ENCODE measurements around the gene GNG12. TPM values are rescaled to one million over a fixed set of nuclear protein-coding genes. Genes with fewer than 3 reads are reported as not detected.
"Not testable (repeated sequence)": the region's sequence is repeated elsewhere in the genome, so short reads cannot be mapped to it uniquely, and the experiment has no call there.

Gene GNG12
- polyA plus RNA-seq, 1 donor: 105 TPM

DNA sequence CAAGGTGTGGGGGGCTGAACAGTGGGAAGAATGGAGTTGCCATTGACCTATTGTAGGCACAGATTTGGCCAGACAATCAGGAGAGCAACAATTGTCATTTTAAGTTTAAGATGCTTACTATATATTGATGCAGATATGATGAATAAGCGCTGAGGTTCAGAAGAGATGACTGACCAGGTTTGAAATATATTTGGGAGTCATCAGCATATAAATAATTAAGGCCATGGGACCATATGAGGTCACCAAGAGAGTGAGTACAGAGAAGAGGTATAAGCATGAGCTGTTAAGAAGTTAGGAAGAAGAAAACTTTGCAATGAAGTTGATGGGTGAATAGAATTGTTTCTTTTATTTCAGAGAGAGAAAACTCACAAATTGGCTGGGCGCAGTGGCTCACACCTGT lies 152.8 kb downstream of the GNG12 start:
- no peak for DNase-seq

DNA sequence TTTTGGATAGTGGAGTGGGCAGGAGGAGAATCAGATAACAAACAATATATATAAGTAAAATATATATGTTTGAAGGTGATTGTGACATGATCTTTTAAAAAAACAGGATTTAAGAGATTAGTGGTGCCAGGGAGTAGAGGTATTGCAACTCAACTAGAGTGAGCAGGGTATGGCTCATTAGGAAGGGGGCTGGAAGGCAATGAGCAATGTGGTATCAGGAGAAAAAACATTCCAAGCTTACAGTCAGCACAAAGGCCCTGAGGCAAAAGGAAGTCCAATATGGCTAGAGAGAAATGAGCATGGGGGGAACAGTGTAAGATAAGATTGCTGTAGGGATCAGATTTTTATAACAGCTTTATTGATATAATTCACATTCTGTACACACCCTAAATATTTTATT lies 153.6 kb downstream of the GNG12 start:
- no peak for DNase-seq

DNA sequence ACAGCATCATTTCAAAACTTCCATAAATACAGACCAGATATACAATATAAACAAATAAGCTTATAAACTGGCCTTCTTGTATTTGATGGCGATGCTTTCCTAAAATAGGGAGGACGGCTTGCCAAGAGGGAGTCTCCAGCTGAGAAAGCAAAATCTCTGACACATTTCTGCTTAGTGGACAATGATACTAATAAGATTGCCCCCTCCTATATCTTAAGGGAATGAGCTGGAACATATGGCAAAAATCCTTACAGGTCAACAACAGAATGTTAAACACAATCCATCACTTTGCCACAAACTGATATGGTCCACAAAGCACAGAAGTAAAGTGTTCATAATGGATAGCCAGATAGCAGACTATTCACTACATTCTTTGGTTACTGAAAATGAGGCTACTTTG lies 155.3 kb downstream of the GNG12 start:
- DNase-seq: no peak

DNA sequence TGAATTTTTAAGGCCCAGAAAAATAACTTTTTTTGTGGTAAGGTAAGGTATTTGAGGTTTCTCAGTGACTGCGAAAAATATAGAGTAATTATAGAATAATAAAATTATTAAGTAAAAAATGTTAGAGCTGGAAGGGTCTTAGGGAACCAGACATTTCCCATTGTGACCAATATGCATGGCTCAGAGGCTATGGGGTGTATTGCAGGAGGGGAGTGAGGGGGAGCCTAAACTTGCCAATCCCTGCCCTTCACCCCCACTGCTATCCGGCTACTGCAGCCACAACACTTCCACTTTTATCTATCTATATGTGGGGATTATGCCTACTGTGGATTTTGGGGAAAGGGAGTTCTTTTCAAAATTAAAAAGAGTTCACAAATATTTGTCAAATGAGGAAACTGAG lies 155.9 kb downstream of the GNG12 start:
- no peak for DNase-seq

DNA sequence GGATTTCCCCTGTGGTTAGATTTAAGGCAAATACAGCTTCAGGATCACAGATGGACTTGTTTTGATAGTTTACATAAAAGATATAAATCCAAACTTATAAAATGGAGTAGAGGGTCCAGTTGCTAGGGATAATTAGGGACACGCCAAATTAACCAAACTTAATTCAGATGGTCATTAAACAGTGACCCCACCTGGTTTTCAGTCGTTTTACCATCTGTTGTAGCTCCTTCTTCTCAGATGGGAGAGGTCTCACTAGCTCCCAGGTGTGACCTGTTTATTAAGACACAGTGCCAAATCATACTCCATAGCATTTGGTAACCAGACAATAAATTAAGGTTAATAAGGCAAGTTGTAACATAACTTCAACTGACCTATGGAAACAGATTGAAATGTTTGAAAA lies 156.3 kb downstream of the GNG12 start:
- no peak for DNase-seq

DNA sequence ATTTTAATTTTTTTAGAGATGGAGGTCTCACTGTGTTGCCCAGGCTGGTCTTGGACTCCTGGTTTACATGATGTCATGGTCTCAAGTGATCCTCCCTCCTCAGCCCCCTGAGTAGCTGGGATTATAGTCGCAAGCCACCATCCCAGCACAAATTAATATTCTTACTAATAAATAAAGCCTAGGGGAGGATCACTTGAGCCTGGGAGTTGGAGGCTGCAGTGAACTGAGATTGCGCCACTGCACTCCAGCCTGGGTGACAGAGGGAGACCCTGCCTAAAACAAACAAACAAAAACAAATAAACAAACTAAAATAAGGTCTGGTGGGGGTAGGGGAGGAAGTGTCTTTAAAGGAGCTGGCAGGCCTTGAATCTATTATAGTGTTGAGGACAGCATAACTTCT lies 157.0 kb downstream of the GNG12 start:
- DNase-seq: no peak

DNA sequence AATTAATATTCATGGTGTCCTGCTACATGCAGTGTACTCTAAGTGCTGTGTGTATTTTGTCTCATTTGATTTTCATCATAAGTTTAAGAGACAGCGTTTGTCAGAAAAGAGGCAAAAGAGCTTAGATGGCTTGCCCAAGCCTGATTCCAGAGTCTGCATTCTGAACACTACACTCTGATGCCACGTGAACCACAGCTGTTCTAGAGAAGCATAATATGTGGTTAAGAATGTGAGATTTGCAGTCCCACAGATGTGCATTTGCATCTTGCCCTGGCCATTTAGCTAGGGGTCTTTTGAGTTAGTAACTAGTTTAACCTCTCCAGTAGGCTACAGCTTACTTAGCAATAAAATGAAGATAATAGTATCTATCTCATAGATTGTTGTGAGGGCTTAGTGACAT lies 157.5 kb downstream of the GNG12 start:
- DNase-seq: no peak

DNA sequence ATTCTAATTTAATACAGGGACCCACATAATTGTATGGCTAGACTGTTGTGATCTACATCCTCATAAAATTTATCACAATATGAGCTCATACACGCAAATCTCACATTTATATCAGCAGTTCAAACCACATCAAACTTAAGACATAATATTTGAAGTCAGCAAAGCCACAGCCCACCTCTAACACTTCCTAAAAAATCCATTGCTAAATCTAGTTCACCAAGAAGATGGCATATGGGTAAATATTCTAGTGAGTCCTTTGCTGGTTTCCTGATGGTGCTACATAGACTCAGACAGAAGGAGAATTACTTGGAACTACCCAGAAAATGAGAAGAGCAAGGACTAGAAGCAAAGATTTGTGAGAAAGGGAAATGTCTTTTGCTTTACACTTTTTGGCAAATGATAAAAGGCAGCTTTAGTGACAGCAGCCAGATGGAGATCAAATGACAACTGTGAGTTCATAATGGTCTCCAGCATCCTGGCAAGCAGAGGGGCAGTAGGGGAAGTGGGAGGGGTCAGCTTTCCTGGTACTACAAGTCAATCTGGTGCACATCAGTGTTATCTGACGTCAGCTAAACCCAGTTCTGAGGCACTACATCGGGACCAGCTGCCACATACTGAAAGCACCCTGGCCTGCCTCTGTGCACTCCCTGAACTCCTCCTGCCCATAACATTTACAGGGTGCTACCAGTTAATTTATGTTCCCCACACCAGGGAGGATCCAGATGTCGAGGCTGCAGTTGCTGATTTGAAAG lies 158.8 kb downstream of the GNG12 start:
- peak; percentile 49 for DNase-seq

DNA sequence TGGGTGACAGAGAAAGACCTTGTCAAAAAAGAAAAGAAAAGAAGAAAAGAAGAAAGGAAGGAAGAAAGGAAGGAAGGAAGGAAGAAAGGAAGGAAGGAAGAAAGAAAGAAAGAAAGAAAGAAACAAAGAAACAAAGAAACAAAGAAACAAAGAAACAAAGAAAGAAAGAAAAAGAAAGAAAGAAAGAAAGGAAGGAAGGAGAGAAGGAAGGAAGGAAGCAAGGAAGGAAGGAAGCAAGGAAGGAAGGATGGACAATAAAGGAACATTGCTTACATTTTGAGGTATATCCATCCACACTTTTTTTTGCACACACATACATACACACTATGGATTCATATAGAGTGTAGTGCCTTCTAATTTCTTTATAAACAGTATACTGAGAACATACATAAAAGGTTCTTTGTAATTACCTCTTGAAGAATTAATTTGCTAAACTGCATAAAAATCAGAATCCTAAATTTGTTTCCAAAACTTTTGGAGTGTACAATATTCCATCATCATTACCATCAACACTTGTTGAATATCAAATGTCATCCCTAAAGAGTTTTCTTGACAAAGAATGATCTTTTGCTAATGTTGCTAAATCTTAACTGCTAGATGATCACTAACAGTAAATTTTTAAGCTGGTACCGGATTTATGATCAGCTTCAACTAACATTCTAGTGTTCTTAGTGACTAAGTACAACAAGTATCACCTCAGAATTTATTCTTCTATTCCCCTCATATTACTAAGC lies 159.6 kb downstream of the GNG12 start:
- no peak for DNase-seq

DNA sequence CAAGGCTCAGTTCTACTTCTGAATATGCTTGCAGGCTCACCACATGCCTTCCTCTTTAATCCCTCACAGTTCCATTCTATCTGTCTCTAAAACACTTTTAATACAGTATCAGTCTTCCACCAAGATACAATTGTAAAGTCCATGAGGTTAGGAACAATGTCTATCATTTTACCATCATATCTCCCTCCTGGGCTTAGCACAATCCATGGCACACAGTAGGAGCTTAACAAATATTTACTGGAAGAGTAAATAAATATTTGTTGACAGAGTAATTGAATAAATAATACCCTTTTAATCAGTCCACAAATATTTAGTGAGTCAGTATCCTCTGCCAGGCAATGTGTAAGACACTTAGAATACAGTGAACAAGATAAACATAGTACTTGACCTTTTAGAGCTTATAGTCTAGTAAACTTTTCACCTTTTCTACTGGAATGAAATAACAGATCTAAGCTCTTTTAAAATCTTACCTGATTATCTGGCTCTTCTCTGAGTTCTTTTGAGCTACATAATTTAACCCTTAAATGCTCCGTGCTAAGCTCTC lies 160.9 kb downstream of the GNG12 start:
- no peak for DNase-seq

DNA sequence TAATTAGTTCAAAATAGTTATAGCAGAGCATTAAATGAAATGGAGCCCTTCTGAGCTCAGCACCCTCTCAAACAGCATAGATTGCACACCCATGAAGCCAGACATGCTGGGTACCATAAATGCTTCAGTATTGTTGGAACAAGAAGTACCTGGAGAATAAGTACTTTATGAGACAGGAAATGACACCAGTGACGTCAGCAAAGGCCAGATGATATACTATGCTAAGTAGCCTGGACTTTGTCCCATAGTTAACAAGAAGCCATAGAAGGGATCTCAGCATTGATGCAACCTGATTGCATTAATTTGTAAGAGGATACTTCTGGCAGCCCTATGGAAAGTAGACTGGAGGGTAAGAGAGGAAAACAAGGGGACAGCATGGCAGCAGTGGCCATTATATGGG lies 164.6 kb downstream of the GNG12 start:
- DNase-seq: no peak

DNA sequence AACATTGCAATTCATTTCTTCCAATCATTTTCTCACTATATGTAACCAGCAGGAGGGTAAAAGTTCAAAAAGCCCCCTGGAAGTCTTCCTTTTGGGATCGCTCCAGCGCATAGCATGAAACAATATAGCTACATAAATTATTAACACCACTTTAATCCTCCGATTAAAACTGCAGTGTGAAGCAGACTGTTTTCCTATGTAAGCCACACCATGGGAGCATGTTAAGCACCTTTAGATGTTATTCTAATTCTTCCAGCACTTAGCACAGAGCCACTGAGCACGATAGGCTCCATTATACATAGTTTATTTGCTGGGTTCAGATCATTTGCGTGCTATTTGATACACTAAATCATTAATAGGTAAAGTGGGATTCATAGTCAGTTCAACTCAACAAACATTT lies 166.6 kb downstream of the GNG12 start:
- no peak for DNase-seq

DNA sequence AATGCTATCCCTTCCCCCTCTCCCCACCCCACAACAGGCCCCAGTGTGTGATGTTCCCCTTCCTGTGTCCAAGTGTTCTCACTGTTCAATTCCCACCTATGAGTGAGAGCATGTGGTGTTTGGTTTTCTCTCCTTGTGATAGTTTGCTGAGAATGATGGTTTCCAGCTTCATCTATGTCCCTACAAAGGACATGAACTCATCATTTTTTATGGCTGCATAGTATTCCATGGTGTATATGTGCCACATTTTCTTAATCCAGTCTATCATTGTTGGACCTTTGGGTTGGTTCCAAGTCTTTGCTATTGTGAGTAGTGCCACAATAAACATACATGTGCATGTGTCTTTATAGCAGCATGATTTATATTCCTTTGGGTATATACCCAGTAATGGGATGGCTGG lies 168.0 kb downstream of the GNG12 start:
- DNase-seq: not testable (repeated sequence)

DNA sequence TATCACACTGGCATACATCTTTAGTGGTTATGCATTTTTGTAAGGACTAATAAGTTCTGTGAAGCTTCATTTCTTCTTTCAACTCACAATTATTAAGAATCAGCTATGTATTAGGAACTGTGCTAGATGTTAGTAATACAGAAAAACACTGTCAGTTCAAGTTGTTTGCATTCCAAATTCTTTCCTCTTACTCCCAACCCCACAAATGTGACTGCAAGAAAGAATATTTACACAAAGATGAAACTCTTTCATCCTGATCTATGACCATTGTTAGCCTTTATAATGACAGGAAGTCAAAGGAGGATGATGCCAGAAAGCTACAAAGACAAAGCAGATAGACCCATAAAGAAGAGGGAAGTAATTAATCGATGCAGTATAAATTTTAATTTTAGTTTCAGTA lies 169.2 kb downstream of the GNG12 start:
- DNase-seq: no peak

DNA sequence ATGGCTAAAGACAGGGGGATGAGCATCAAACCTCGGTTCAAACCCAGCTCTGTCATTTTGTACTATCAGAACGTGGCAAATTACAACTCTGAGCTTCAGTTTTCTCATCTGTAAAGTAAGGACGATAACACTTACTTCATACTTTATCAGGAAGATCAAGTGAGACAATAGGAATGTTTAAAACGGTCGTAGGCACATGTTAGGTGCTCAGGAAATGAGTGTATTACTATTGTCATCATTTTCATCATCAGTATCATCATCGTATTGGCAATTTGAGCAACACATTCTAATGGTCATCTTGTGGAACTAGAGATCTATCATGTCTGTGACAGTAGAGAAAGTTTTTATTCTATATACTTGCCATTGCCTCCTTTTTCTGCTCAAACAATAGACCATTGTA lies 170.4 kb downstream of the GNG12 start:
- no peak for DNase-seq

DNA sequence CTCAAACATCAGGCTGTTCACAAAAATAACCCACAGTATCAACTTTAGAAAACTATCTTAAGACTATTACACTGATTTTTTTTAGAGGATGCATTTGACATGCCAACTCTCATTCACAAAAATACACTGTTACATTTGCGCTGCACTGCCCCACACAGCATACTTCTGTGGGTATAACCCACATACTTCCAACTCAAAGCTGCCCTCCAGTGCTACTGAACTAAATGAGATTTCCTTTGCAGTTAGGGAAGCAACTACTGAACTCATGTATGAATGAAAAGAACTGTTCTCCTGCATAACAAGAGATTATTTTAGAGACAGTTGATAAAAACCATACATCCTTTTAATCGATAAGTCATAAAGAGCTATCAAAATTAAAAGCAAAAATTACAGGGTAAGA lies 174.0 kb downstream of the GNG12 start:
- DNase-seq: no peak

DNA sequence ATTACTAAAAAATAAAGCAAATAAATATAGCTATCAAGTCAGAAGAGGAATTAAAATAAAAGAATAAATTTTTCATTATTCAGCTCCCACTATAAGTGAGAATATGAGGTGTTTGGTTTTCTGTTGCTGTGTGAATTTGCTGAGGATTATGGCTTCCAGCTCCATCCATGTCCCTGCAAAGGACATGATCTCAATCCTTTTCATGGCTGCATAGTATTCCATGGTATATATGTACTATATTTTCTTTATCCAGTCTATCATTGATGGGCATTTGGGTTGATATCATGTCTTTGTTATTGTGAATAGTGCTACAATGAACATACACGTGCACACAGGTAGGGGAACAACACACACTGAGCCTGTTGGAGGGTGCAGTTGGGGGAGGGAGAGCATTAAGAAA lies 176.1 kb downstream of the GNG12 start:
- not testable (repeated sequence) for DNase-seq

DNA sequence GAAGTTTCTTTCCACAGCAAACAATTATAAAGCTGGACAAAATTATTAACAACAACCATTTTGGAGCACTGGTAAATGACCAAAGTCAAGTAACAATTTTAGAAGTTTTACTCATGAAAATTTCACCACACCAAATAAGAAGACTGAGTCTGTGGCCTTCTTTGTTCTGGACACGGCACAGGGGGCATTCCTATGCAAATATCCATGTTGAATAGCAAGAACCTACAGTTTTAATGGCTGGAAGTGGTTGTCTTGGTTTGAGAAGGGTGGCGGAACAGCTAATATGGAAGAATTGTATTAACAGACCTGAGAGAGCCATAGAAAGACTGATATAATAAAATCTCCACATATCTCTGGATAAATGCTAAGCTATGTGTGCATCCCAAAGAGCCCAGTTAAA lies 177.7 kb downstream of the GNG12 start:
- no peak for DNase-seq

DNA sequence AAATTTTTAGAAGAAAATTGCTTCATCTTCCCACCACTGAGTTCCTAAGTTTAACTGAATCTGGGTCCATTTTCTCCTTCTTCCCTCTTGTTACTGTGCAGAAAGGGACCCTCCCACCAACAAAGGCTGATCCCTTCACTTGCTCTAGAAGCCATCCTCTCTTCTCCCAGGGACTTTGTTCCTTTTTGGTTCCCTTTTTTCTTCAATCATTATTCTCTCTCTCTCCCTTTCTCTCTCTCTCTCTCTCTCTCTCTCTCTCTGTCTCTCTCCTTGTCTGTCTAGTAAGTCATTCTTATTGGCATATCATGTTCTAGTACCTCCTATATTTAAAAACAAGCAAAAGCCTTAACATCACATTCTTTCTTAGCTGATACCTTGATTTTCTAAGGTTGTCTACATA lies 180.0 kb downstream of the GNG12 start:
- no peak for DNase-seq

DNA sequence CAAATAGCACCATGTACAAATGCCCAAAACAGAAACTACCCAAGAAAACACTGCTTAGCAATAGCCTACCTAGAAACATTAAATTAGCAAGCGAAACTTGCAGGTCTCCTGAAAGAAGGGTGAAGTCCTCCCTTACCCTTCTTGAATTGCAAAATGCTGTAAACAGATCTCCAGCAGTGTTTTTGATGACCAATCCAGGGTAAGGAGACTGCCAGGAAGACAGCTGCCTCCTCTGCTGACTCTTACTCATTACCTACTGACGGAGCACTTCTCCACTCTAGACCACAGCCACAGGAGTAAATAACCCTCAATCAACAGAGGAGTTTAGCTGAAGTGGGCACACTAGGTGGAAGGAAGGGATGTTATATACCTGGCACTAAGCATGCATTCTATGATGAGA lies 180.5 kb downstream of the GNG12 start:
- DNase-seq: peak; percentile 18

Data from left kidney (tissue), 2 donors.